ENCODE data around the gene GRID1. TPM values are rescaled to one million over a fixed set of nuclear protein-coding genes. Genes with fewer than 3 reads are reported as not detected.

GRID1 gene
- total RNA-seq, 1 experiment from 2014 or later: 5.6 TPM

DNA sequence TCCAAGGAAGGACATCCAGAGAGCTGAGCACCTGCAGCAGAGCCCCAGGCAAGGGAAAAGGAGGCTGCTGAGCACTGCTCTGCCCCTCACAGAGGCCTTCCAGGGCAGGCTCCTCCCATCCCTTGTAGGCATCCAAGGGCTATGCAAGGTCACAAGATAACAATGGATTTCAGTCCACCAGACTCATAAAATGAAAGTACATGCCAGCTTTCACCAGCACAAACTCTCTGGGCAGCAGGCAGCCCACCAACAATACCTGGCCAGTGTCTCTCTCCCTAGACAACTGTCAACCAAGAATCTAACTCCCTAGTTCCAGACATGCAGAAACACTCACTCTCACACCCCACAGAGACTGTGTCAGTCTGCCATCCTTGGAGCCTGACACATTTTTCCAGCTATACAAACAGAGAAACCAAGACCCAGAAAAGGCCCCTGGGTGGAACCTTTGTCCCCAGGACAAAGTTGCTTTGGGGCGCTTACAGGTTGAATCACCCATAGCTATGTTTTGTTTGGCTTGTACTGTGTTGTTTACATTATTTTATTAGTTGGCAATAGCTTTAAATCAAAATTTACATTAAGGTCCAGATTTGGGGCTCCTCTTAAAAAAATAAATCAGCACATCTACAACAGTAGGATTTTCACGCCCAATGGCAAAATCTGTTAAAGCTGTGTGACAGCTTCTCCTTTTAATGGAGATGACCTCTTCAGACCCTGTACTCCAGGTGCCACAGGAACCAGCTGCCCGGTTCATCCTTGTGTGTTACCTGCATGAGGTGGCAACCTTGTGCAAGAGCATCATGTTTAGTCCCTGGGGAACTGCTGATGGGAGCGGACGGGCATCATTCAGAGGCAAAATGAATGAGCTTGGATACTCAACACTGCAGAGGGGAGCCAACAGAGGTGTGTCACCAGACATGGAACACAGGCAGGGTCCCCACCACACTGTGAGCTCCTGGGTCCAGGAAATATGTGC lies 5.2 kb downstream of the GRID1 start:
- no peaks in the 10 kb centered on the region for H3K79me2 ChIP-seq (ENCODE audit: insufficient read depth, low read length)
- DNase-seq (ENCODE audit: low read depth, low spot score) (no peak), ATAC-seq (no peak)
- TF ChIP-seq TCF7L2 (IDR thresholded peaks at IDR 0.05; ENCODE audit: borderline replicate concordance, extremely low read depth, insufficient read depth, insufficient read length) (no peak), YY1 (IDR thresholded peaks at IDR 0.05; ENCODE audit: extremely low read depth, insufficient replicate concordance, low read depth, low read length) (no peak)
- H3K36me3 ChIP-seq (ENCODE audit: control insufficient read depth in 1 of 2, insufficient read depth in 2 of 2, low read length in 2 of 2): no peaks in the 10 kb centered on the region
- H2AFZ ChIP-seq (ENCODE audit: low read depth, low read length, poor library complexity, severe bottlenecking): no peak overlapping the region
- H3K27ac ChIP-seq (ENCODE audit: low read depth, low read length): no peak overlapping the region
- H3K4me2 ChIP-seq (ENCODE audit: low read length): no peak overlapping the region
- H3K9me3 ChIP-seq (ENCODE audit: control insufficient read depth in 1 of 2, insufficient read depth in 1 of 2, low read depth in 1 of 2, low read length in 2 of 2): no peaks in the 10 kb centered on the region
- ChIA-PET RAD21 (ENCODE audit: low non-redundant PET in 1 of 2, low total read pairs in 2 of 2, uncharacterized antibody in 2 of 2, unreplicated experiment in 2 of 2) (no interaction called here), CTCF (no interaction called here), POLR2A (no interaction called here)
- H3K9me2 ChIP-seq (ENCODE audit: insufficient read depth): no peaks in the 10 kb centered on the region
- intact Hi-C loops (cut with micrococcal nuclease): no loop called here
- H3K9ac ChIP-seq (ENCODE audit: low read length): no peak overlapping the region
- no peaks in the 10 kb centered on the region for H3K27me3 ChIP-seq (ENCODE audit: insufficient read depth, low read length)
- BruUV-seq (replicated peaks): no TSS peak
- H4K20me1 ChIP-seq (ENCODE audit: insufficient read depth): no peaks in the 10 kb centered on the region
- H3K4me1 ChIP-seq (ENCODE audit: control insufficient read depth in 1 of 2, insufficient read depth in 2 of 2, low read length in 2 of 2): peaks cover 3 to 6% of the 10 kb centered on the region in 2 experiments; a peak in 2 of 4 replicates
- no peak overlapping the region for H3K4me3 ChIP-seq (replicated peaks in 1 of 2; ENCODE audit: low read depth in 1 of 2, low read length in 2 of 2)

DNA sequence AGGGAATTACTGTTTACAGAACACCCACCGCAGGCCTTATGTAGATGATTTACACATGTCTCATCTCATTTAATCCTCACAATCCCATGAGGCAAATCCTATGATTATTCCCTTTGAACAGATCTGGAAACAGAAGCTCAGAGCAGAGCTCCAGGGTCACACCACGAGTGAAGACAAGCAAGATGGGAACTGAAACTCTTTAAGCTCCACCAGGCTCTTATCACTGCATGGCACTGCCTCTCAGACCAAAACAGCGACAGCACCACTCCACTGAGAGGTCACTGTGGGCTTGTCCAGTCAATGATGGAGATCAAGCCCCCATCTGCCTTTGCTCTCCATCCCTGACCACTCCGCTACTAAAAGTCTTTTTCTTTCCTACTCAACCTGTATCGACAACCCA lies 5.9 kb downstream of the GRID1 start:
- Histone ChIP-seq H3K36me3 (ENCODE audit: control insufficient read depth in 1 of 2, insufficient read depth in 2 of 2, low read length in 2 of 2) (no peaks in the 10 kb centered on the region), H3K4me1 (ENCODE audit: control insufficient read depth in 1 of 2, insufficient read depth in 2 of 2, low read length in 2 of 2) (peaks cover 3 to 4% of the 10 kb centered on the region in 2 experiments; a peak in 2 of 4 replicates), H3K9me3 (ENCODE audit: control insufficient read depth in 1 of 2, insufficient read depth in 1 of 2, low read depth in 1 of 2, low read length in 2 of 2) (no peaks in the 10 kb centered on the region), H3K9ac (ENCODE audit: low read length) (no peak overlapping the region), H2AFZ (ENCODE audit: low read depth, low read length, poor library complexity, severe bottlenecking) (no peak overlapping the region), H3K9me2 (ENCODE audit: insufficient read depth) (no peaks in the 10 kb centered on the region), H3K79me2 (ENCODE audit: insufficient read depth, low read length) (no peaks in the 10 kb centered on the region), H3K4me3 (replicated peaks in 1 of 2; ENCODE audit: low read depth in 1 of 2, low read length in 2 of 2) (no peak overlapping the region), H3K27ac (ENCODE audit: low read depth, low read length) (no peak overlapping the region), H3K4me2 (ENCODE audit: low read length) (no peak overlapping the region), H3K27me3 (ENCODE audit: insufficient read depth, low read length) (no peaks in the 10 kb centered on the region), H4K20me1 (ENCODE audit: insufficient read depth) (no peaks in the 10 kb centered on the region)
- POLR2A ChIA-PET: no interaction called here
- RAD21 ChIA-PET (ENCODE audit: low non-redundant PET in 1 of 2, low total read pairs in 2 of 2, uncharacterized antibody in 2 of 2, unreplicated experiment in 2 of 2): no interaction called here
- CTCF ChIA-PET: no interaction called here
- no peak for DNase-seq (ENCODE audit: low read depth, low spot score)
- intact Hi-C loops (cut with micrococcal nuclease): no loop called here
- no peak for ATAC-seq
- TF ChIP-seq EZH2phosphoT487 (IDR thresholded peaks at IDR 0.05; ENCODE audit: borderline replicate concordance) (no peak), ELF1 (IDR thresholded peaks at IDR 0.05; ENCODE audit: borderline replicate concordance, low read depth) (no peak), ZBTB33 (IDR thresholded peaks at IDR 0.05; ENCODE audit: extremely low read depth, insufficient replicate concordance, low read length) (no peak), TCF7L2 (IDR thresholded peaks at IDR 0.05; ENCODE audit: borderline replicate concordance, extremely low read depth, insufficient read depth, insufficient read length) (no peak), YY1 (IDR thresholded peaks at IDR 0.05; ENCODE audit: extremely low read depth, insufficient replicate concordance, low read depth, low read length) (no peak)
- BruUV-seq (replicated peaks): no TSS peak

Measured in HCT116 (cell line).